WTC11 (cell line): ENCODE results near the gene PPP3CA.

ENCODE experiments used
- ELF4 ChIP-seq: sonication (generic); formaldehyde crosslinking; IDR thresholded peaks from 2 replicates; pipeline ENCODE4 v1.8.1; 2022; ENCODE audit warnings: low read depth, mild to moderate bottlenecking, moderate library complexity, missing genetic modification reagents
- NR1H2 ChIP-seq: sonication (generic); formaldehyde crosslinking; IDR thresholded peaks from 2 replicates; pipeline ENCODE4 v1.9.0; 2021; ENCODE audit warnings: mild to moderate bottlenecking, moderate library complexity, missing genetic modification reagents
- TF ChIP-seq, protein P1 (sequence below): fragments of 200-600 bp; IDR thresholded peaks from 2 replicates; pipeline ENCODE4 v1.8.0; 2022; ENCODE audit warnings: antibody characterized with exemption

- no peak for TF ChIP-seq NR1H2 (CRISPR knock-in tag)
- TF ChIP-seq, protein P1, sequence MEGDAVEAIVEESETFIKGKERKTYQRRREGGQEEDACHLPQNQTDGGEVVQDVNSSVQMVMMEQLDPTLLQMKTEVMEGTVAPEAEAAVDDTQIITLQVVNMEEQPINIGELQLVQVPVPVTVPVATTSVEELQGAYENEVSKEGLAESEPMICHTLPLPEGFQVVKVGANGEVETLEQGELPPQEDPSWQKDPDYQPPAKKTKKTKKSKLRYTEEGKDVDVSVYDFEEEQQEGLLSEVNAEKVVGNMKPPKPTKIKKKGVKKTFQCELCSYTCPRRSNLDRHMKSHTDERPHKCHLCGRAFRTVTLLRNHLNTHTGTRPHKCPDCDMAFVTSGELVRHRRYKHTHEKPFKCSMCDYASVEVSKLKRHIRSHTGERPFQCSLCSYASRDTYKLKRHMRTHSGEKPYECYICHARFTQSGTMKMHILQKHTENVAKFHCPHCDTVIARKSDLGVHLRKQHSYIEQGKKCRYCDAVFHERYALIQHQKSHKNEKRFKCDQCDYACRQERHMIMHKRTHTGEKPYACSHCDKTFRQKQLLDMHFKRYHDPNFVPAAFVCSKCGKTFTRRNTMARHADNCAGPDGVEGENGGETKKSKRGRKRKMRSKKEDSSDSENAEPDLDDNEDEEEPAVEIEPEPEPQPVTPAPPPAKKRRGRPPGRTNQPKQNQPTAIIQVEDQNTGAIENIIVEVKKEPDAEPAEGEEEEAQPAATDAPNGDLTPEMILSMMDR, result no peak
- no peak for TF ChIP-seq ELF4 (CRISPR knock-in tag)
Observed at GRCh38 chr4:100983426-100983825, 363.9 kb downstream of the PPP3CA start.
